ENCODE results near the gene SH3YL1.

GRCh38 chr2:208335-208734 lies 55.5 kb downstream of the SH3YL1 start:
- TF ChIP-seq CTCF (IDR thresholded peaks at IDR 0.05) (no peak), ZFX (IDR thresholded peaks at IDR 0.05; ENCODE audit: borderline replicate concordance) (no peak)

Data from 22Rv1 (cell line).